ENCODE data around the gene ZNF511. TPM values are rescaled to one million over a fixed set of nuclear protein-coding genes. Genes with fewer than 3 reads are reported as not detected.

ZNF511 gene
- total RNA-seq, 1 experiment from 2014 or later, result 89.4 TPM

GRCh38 chr10:133357285-133358161 is 48.8 kb downstream of the ZNF511 start, which contains the start of gene FUOM:
FUOM (minus strand) TSS chr10:133358019; CDS start chr10:133358007, 12 bp downstream.
- peaks cover 24% of the 10 kb centered on the region for H3K27me3 Mint-ChIP-seq (ENCODE audit: low read depth)
- H2AK5ac ChIP-seq (ENCODE audit: insufficient read length, low read length), result no peak within 1 kb of the TSS
- H4K8ac ChIP-seq (replicated peaks; ENCODE audit: insufficient read length, low read depth, low read length), result no peak within 1 kb of the TSS
- H3K14ac ChIP-seq (ENCODE audit: insufficient read depth, low read length), result peak within 1 kb of the TSS; percentile 89; the same call in 1 of the 2 replicates
- no peak within 1 kb of the TSS for H2BK15ac ChIP-seq (ENCODE audit: low read depth, low read length)
- H3K9me3 Mint-ChIP-seq, result no peaks in the 10 kb centered on the region
- no peaks in the 10 kb centered on the region for H3K9me3 ChIP-seq (ENCODE audit: control insufficient read depth, low read depth, low read length)
- H3K4me2 ChIP-seq (ENCODE audit: insufficient read depth, insufficient read length, low read length), result peak within 1 kb of the TSS; percentile 35
- H3K4me1 ChIP-seq (ENCODE audit: insufficient read depth, low read length), result no peaks in the 10 kb centered on the region
- peak; percentile 93 for DNase-seq
- H3K23ac ChIP-seq (ENCODE audit: insufficient read length, low read depth, low read length), result no peak within 1 kb of the TSS
- H3K18ac ChIP-seq (ENCODE audit: insufficient read length, low read depth, low read length), result peak within 1 kb of the TSS; percentile 77
- no peak within 1 kb of the TSS; a peak in 1 of 7 replicates for H3K27ac Mint-ChIP-seq
- WGBS (ENCODE audit: extremely low coverage, insufficient read length, low lambda C conversion rate), result no CpG with 5 or more reads among the region's 83 CpGs
- H2BK120ac ChIP-seq (ENCODE audit: low read depth, low read length, poor library complexity, severe bottlenecking), result no peak within 1 kb of the TSS
- no peak within 1 kb of the TSS for H3K56ac ChIP-seq (ENCODE audit: insufficient read length, low read depth, low read length)
- no peak within 1 kb of the TSS for H2AFZ ChIP-seq (ENCODE audit: low read length)
- no peak within 1 kb of the TSS for H2BK12ac ChIP-seq (ENCODE audit: insufficient read length, low read depth, low read length)
- no peak within 1 kb of the TSS for H4K91ac ChIP-seq (ENCODE audit: insufficient read length, low read depth, low read length)
- no peak within 1 kb of the TSS for H3K4ac ChIP-seq (ENCODE audit: low read depth, low read length)
- no peak within 1 kb of the TSS for H2BK5ac ChIP-seq (ENCODE audit: insufficient read length, low read length)
- no peak within 1 kb of the TSS for H3K27ac ChIP-seq (ENCODE audit: insufficient read length, low read depth, low read length)
- H3K23me2 ChIP-seq (ENCODE audit: insufficient read length, low read depth, low read length, poor library complexity, severe bottlenecking), result no peaks in the 10 kb centered on the region
- no peaks in the 10 kb centered on the region for H3K79me2 ChIP-seq (ENCODE audit: insufficient read depth, low read length)
- H3K4me1 Mint-ChIP-seq, result peaks cover 0 to 2% of the 10 kb centered on the region in 2 experiments; a peak in 1 of 4 replicates
- TF ChIP-seq CTCF (conservative IDR thresholded peaks at IDR 0.05), result no peak
- H3T11ph ChIP-seq (ENCODE audit: low read length), result no peak within 1 kb of the TSS
- peaks cover 12 to 15% (median 13%) of the 10 kb centered on the region in 3 experiments; a peak in 6 of 7 replicates for H3K36me3 Mint-ChIP-seq (ENCODE audit: insufficient read depth in 1 of 3, low read depth in 3 of 3)
- H4K5ac ChIP-seq (ENCODE audit: insufficient read length, low read depth, low read length), result no peak within 1 kb of the TSS
- H2BK20ac ChIP-seq (ENCODE audit: low read depth, low read length, poor library complexity, severe bottlenecking), result no peak within 1 kb of the TSS
- peak within 1 kb of the TSS; percentile 75 to 83 for H3K4me3 Mint-ChIP-seq
- no peaks in the 10 kb centered on the region for H4K20me1 ChIP-seq (ENCODE audit: control insufficient read depth, insufficient read depth, insufficient read length)
- H3K79me1 ChIP-seq (ENCODE audit: insufficient read depth, low read depth, low read length, poor library complexity, severe bottlenecking), result no peaks in the 10 kb centered on the region
- H3K27me3 ChIP-seq (ENCODE audit: insufficient read depth, low read length), result no peaks in the 10 kb centered on the region; the same call in 1 of the 2 replicates
- H3K9ac ChIP-seq (ENCODE audit: extremely low read depth, insufficient read length, low read length), result peak within 1 kb of the TSS; percentile 53
